ENCODE data around the gene CCDC149.

Gene CCDC149

GRCh38 chr4:24816797-24817196 lies 96.0 kb downstream of the CCDC149 start:
- no peak overlapping the region for H2BK12ac ChIP-seq (ENCODE audit: low read length)
- no peaks in the 10 kb centered on the region for H3K79me2 ChIP-seq (ENCODE audit: control insufficient read depth, insufficient read depth, low read length, poor library complexity)
- H3K27ac ChIP-seq (ENCODE audit: low read depth, low read length): no peak overlapping the region
- H4K8ac ChIP-seq (ENCODE audit: low read depth, low read length): no peak overlapping the region
- no peak overlapping the region for H2AFZ ChIP-seq (ENCODE audit: insufficient read depth, low read length, poor library complexity)
- no peak overlapping the region for H2BK120ac ChIP-seq (ENCODE audit: insufficient read depth, low read length, poor library complexity)
- no peak overlapping the region for H3K9ac ChIP-seq (ENCODE audit: low read length)
- no peak overlapping the region for H4K91ac ChIP-seq (ENCODE audit: low read depth, low read length)
- H2AK5ac ChIP-seq (ENCODE audit: low read length): no peak overlapping the region
- H3K4me1 ChIP-seq (ENCODE audit: control insufficient read depth in 1 of 2, insufficient read depth in 2 of 2, low read length in 2 of 2): no peaks in the 10 kb centered on the region
- DNase-seq: no peak
- no peak overlapping the region for H3K4ac ChIP-seq (ENCODE audit: low read depth, low read length)
- no peak overlapping the region for H3K4me2 ChIP-seq (ENCODE audit: low read length)
- no peak overlapping the region for H3K18ac ChIP-seq (ENCODE audit: low read length)
- H3K4me3 ChIP-seq (ENCODE audit: low read depth, low read length): no peak overlapping the region
- H3K27me3 ChIP-seq (ENCODE audit: insufficient read depth, low read length): no peaks in the 10 kb centered on the region
- no peak overlapping the region for H3K14ac ChIP-seq (ENCODE audit: low read length)
- H3K79me1 ChIP-seq (ENCODE audit: low read length): no peaks in the 10 kb centered on the region
- no peak overlapping the region for H2BK5ac ChIP-seq (ENCODE audit: low read depth, low read length, poor library complexity)
- peaks cover 0 to 1% of the 10 kb centered on the region in 2 experiments for H3K36me3 ChIP-seq (ENCODE audit: control insufficient read depth in 1 of 2, insufficient read depth in 2 of 2, low read length in 2 of 2)
- no peak overlapping the region for H4K12ac ChIP-seq (ENCODE audit: low read depth, low read length)
- no CpG with 5 or more reads among the region's 18 CpGs for WGBS (ENCODE audit: extremely low coverage, insufficient coverage, insufficient read length)
- H3K9me3 ChIP-seq (ENCODE audit: insufficient read depth, low read depth, low read length): no peaks in the 10 kb centered on the region
- H3K23ac ChIP-seq (ENCODE audit: low read length): no peak overlapping the region

- Histone ChIP-seq H3K23ac (ENCODE audit: low read length) (no peak overlapping the region), H4K12ac (ENCODE audit: low read depth, low read length) (no peak overlapping the region), H3K79me1 (ENCODE audit: low read length) (no peaks in the 10 kb centered on the region), H3K4me1 (ENCODE audit: control insufficient read depth in 1 of 2, insufficient read depth in 2 of 2, low read length in 2 of 2) (no peaks in the 10 kb centered on the region), H3K36me3 (ENCODE audit: control insufficient read depth in 1 of 2, insufficient read depth in 2 of 2, low read length in 2 of 2) (peaks cover 0 to 1% of the 10 kb centered on the region in 2 experiments), H3K9ac (ENCODE audit: low read length) (no peak overlapping the region), H3K27me3 (ENCODE audit: insufficient read depth, low read length) (no peaks in the 10 kb centered on the region), H2BK5ac (ENCODE audit: low read depth, low read length, poor library complexity) (no peak overlapping the region), H3K18ac (ENCODE audit: low read length) (no peak overlapping the region), H2BK12ac (ENCODE audit: low read length) (no peak overlapping the region), H3K4me3 (ENCODE audit: low read depth, low read length) (no peak overlapping the region), H3K9me3 (ENCODE audit: insufficient read depth, low read depth, low read length) (no peaks in the 10 kb centered on the region), H2AFZ (ENCODE audit: insufficient read depth, low read length, poor library complexity) (no peak overlapping the region), H3K79me2 (ENCODE audit: control insufficient read depth, insufficient read depth, low read length, poor library complexity) (no peaks in the 10 kb centered on the region), H4K91ac (ENCODE audit: low read depth, low read length) (no peak overlapping the region), H4K8ac (ENCODE audit: low read depth, low read length) (no peak overlapping the region), H3K4me2 (ENCODE audit: low read length) (no peak overlapping the region), H3K4ac (ENCODE audit: low read depth, low read length) (no peak overlapping the region), H3K14ac (ENCODE audit: low read length) (no peak overlapping the region), H3K27ac (ENCODE audit: low read depth, low read length) (no peak overlapping the region), H2BK120ac (ENCODE audit: insufficient read depth, low read length, poor library complexity) (no peak overlapping the region), H2AK5ac (ENCODE audit: low read length) (no peak overlapping the region)
- WGBS (ENCODE audit: extremely low coverage, insufficient coverage, insufficient read length): no CpG with 5 or more reads among the region's 2 CpGs
- no peak for DNase-seq
These were observed 99.1 kb downstream of the CCDC149 start for GRCh38 chr4:24813732-24814131.

- H3K9ac ChIP-seq (ENCODE audit: low read length): no peak overlapping the region
- no peak overlapping the region for H4K8ac ChIP-seq (ENCODE audit: low read depth, low read length)
- H3K4me1 ChIP-seq (ENCODE audit: control insufficient read depth in 1 of 2, insufficient read depth in 2 of 2, low read length in 2 of 2): no peaks in the 10 kb centered on the region
These were observed 101.8 kb downstream of the CCDC149 start for GRCh38 chr4:24810871-24811631.

GRCh38 chr4:24809815-24810405 lies 102.9 kb downstream of the CCDC149 start:
- no peaks in the 10 kb centered on the region for H3K79me1 ChIP-seq (ENCODE audit: low read length)
- no peak overlapping the region for H2BK120ac ChIP-seq (ENCODE audit: insufficient read depth, low read length, poor library complexity)
- no peak overlapping the region for H3K18ac ChIP-seq (ENCODE audit: low read length)
- DNase-seq: no peak
- H3K14ac ChIP-seq (ENCODE audit: low read length): no peak overlapping the region
- H3K4me2 ChIP-seq (ENCODE audit: low read length): no peak overlapping the region
- H3K27me3 ChIP-seq (ENCODE audit: insufficient read depth, low read length): no peaks in the 10 kb centered on the region
- no peaks in the 10 kb centered on the region for H3K79me2 ChIP-seq (ENCODE audit: control insufficient read depth, insufficient read depth, low read length, poor library complexity)
- H2BK5ac ChIP-seq (ENCODE audit: low read depth, low read length, poor library complexity): no peak overlapping the region
- H4K12ac ChIP-seq (ENCODE audit: low read depth, low read length): no peak overlapping the region
- H3K36me3 ChIP-seq (ENCODE audit: control insufficient read depth in 1 of 2, insufficient read depth in 2 of 2, low read length in 2 of 2): no peaks in the 10 kb centered on the region
- H3K9ac ChIP-seq (ENCODE audit: low read length): no peak overlapping the region
- no peak overlapping the region for H3K4me3 ChIP-seq (ENCODE audit: low read depth, low read length)
- no CpG with 5 or more reads among the region's 6 CpGs for WGBS (ENCODE audit: extremely low coverage, insufficient coverage, insufficient read length)
- no peaks in the 10 kb centered on the region for H3K9me3 ChIP-seq (ENCODE audit: insufficient read depth, low read depth, low read length)
- no peak overlapping the region for H3K23ac ChIP-seq (ENCODE audit: low read length)
- no peak overlapping the region for H4K91ac ChIP-seq (ENCODE audit: low read depth, low read length)
- H2AK5ac ChIP-seq (ENCODE audit: low read length): no peak overlapping the region
- no peak overlapping the region for H3K27ac ChIP-seq (ENCODE audit: low read depth, low read length)
- H3K4me1 ChIP-seq (ENCODE audit: control insufficient read depth in 1 of 2, insufficient read depth in 2 of 2, low read length in 2 of 2): no peaks in the 10 kb centered on the region
- H2AFZ ChIP-seq (ENCODE audit: insufficient read depth, low read length, poor library complexity): no peak overlapping the region
- no peak overlapping the region for H3K4ac ChIP-seq (ENCODE audit: low read depth, low read length)
- no peak overlapping the region for H4K8ac ChIP-seq (ENCODE audit: low read depth, low read length)
- H2BK12ac ChIP-seq (ENCODE audit: low read length): no peak overlapping the region

More at GRCh38 chr4:24810871-24811631, 101.8 kb downstream of the CCDC149 start:
- H2AFZ ChIP-seq (ENCODE audit: insufficient read depth, low read length, poor library complexity): no peak overlapping the region
- no peaks in the 10 kb centered on the region for H3K79me2 ChIP-seq (ENCODE audit: control insufficient read depth, insufficient read depth, low read length, poor library complexity)
- no peak overlapping the region for H2BK12ac ChIP-seq (ENCODE audit: low read length)
- no peak overlapping the region for H3K27ac ChIP-seq (ENCODE audit: low read depth, low read length)
- no peak overlapping the region for H3K14ac ChIP-seq (ENCODE audit: low read length)
- no peak overlapping the region for H3K4me2 ChIP-seq (ENCODE audit: low read length)
- no peak overlapping the region for H3K4ac ChIP-seq (ENCODE audit: low read depth, low read length)
- H2BK5ac ChIP-seq (ENCODE audit: low read depth, low read length, poor library complexity): no peak overlapping the region
- H3K9me3 ChIP-seq (ENCODE audit: insufficient read depth, low read depth, low read length): no peaks in the 10 kb centered on the region
- H2BK120ac ChIP-seq (ENCODE audit: insufficient read depth, low read length, poor library complexity): no peak overlapping the region
- H3K79me1 ChIP-seq (ENCODE audit: low read length): no peaks in the 10 kb centered on the region
- WGBS (ENCODE audit: extremely low coverage, insufficient coverage, insufficient read length): no CpG with 5 or more reads among the region's 6 CpGs
- no peaks in the 10 kb centered on the region for H3K27me3 ChIP-seq (ENCODE audit: insufficient read depth, low read length)
- no peak overlapping the region for H3K18ac ChIP-seq (ENCODE audit: low read length)
- H3K36me3 ChIP-seq (ENCODE audit: control insufficient read depth in 1 of 2, insufficient read depth in 2 of 2, low read length in 2 of 2): no peaks in the 10 kb centered on the region
- H3K23ac ChIP-seq (ENCODE audit: low read length): no peak overlapping the region
- no peak overlapping the region for H2AK5ac ChIP-seq (ENCODE audit: low read length)
- DNase-seq: no peak
- H4K91ac ChIP-seq (ENCODE audit: low read depth, low read length): no peak overlapping the region
- H3K4me3 ChIP-seq (ENCODE audit: low read depth, low read length): no peak overlapping the region
- no peak overlapping the region for H4K12ac ChIP-seq (ENCODE audit: low read depth, low read length)
